RPMI7951 (cell line): Measurements from ENCODE around the gene PTPRG. TPM values are rescaled to one million over a fixed set of nuclear protein-coding genes. Genes with fewer than 3 reads are reported as not detected.

Source experiments
- DNase-seq: peaks from one replicate; pipeline ENCODE4 v3.0.0-alpha.2; 2012; ENCODE audit warnings: low read depth
- total RNA-seq: library from RNA; depleted of rRNA; stranded (reverse); fragments of >200 nt; shearing (Covaris generic); gene quantifications from 2 replicates; pipeline ENCODE4 v1.2.3, GENCODE V29; 2014

PTPRG gene
- total RNA-seq, 1 experiment from 2014 or later, result 43.0 TPM

DNA sequence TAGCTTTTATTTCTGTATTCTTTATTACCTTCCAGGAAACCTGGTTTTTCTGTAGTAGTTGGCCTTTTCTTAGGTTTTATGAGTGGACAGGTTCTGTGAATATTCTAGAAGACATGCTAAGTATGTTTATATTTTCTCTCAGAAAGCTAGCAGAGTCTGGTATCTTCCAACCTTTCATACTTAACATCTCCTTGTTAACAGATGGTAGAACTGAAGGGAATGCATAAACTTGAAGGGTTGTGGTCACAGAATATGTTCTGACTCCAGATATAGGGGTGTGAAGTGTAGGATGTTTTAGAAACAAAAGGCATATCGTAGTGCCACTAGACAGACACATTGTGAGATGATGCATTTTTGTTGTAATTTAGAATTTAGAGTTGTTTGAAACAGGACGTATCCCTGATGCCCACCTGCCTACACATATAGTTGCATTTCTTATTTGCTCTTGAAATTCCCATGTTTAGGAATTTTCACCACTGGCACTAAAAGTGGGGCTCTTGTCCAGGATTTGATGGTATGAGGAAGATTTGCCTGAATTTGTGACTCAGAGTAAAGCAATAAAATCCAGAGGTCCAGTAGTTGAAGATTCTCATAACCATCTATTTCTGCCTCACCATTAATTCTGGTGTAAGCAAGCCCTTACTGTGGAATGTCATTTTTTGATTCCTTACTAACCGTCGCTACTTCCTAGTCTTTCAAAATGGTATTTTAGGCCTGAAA is 537.4 kb downstream of the PTPRG start:
- no peak for DNase-seq

DNA sequence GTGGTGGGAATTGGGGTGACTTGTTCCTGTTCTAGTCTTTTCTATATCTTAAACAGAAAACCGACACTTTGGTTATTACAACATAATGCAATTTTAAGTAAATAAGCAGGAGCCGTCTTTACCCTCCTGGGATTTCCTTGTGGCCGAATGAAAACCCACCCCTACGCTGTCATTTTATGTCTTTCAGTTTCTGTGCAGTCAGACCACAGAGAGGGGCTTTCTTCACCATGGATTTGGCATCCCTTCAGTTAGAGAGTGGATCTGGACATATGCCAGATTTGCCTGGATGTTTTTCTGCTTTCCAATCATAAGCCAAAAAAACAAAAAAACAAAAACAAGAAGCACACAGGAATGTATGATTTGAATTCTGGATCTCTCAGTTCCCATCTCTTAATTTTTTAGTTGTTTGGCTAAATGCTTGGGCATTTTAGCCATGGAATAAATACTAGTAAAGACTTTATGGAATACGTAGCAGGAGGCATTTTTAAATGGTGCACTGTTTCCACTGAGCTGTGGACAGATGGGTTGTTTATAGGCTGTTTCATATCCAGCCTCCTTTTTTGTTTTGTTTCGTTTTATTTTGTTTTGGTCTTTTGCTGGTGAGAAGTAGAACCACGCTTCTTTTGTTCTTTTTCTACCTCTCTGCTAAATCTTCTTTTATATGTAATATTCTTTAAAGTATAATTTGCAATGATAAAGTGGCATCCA is 539.1 kb downstream of the PTPRG start:
- DNase-seq, result no peak

DNA sequence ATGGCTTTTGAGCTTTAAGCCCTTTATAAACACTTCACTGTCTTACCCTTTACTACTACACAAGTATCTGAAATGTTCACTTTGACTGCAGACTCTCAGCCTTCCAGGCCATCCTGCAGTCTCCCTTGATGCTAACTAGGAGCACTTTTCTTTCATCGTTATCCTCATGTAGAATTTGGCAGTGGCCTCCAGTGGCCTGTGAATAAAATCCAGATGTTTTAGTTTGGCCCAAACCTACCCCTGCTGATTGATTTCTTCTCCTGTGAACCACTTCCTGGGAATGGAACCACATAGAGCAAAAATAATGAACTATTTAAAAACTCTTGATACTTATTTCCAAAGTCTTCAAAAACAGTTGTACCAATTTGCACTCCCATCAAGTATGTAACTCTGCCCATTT is 540.1 kb downstream of the PTPRG start:
- peak; percentile 60 for DNase-seq

DNA sequence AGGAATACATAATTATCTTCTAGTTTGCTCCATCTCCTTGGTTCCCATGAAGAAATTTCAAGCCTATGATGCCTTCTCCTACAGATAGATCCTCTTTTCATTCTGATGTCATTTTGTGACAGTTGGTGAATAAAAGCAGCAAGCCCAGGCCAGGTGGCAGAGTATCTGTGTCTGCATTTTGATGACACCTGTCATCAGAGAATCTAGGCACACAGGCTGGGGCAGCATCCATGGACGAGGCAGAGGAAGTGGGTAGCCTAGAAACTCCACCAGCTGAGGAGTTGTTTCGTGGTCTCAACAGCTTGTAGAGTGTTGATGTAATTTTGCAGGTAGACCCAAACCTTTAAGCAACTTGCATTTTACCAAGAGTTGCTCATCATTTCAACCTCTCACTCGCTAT is 542.2 kb downstream of the PTPRG start:
- DNase-seq, result no peak

DNA sequence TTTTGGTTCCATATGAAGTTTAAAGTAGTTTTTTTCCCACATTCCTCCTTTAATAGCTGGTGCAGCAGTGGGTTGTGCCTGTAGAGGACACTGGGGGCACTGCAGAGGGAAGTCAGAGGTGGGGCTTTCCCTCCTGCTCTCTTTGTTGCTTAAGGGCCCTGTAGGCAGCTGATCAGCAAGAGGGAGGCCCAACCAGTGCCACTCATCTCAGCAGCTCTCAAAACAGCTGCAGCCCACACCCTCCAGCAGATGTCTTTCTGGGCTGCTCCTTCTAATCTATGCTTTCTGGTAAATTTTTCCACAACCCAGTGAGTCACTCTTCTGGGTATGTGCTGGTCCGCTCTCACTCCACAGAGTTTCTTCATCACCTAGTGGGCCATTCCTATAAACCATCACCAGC is 548.2 kb downstream of the PTPRG start:
- peak; percentile 99 for DNase-seq

DNA sequence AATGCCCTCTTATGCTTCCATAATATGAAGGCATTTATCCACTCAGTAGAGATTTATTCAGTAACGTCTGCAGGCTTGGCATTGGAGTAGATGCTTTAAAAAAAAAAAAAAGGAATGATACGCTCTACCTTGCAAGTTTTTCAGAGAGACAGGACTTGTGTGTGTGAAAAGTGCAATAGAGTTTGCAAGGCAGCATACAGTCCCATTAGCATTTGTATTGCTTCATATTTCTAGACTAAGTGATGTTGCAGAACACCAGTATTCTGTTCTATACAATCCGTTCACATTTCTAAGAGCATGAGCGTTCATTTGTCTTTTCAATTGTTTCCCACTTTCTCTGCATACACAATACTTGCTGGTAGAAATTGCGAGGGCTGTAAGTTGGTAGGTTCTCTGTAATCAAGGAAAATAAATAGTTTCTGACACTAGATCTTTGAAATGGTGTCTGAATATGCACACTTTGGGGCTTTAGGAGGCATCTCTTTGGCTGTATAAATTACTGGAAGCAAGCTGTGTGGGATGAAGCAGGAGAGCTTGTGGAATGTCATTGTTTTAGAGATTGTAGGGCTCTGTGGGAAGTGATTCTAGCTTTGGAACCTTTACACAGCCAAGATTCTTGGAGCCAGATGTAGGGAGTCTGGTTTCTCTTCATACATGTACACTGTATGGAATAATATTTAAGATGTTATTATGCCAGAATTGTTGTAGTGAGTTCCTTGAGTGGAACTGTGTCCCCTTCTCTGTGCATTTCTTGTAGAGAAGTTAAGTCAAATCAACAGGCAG is 549.3 kb downstream of the PTPRG start:
- no peak for DNase-seq

DNA sequence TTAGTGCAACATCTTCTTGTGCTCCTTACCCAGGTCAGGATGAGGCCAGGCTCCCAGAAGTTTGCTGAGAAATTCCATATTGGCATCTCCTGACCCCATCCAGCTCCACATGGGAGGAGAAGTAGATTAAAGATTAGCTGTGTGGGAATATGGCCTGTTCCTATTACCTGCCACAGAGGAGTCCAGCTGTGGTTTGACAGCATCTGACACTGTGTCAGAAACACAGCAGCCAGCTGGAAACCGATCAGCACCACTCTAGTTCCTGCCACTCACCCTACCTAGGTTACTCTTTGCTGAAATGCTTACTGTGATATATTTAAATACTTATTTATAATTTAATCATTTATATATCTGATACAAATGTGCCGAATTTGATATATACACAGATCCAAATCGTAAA is 551.7 kb downstream of the PTPRG start:
- no peak for DNase-seq

DNA sequence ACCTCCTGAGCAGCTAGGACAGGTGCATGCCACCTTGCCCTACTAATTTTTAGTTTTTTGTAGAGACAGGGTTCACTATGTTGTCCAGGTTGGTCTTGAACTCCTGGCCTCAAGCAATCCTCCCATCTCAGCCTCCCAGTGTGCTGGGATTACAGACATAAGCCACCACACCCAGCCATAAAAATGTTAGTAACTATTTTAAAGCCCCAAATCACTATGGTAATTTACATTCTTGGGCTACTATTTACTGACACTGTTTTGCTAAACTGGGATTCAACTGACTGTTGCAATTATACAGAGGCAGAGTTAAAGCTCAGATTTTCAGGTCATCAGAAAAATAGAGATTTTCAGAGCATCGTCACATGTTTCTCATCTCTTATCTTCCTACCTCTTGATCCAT is 553.4 kb downstream of the PTPRG start:
- no peak for DNase-seq

DNA sequence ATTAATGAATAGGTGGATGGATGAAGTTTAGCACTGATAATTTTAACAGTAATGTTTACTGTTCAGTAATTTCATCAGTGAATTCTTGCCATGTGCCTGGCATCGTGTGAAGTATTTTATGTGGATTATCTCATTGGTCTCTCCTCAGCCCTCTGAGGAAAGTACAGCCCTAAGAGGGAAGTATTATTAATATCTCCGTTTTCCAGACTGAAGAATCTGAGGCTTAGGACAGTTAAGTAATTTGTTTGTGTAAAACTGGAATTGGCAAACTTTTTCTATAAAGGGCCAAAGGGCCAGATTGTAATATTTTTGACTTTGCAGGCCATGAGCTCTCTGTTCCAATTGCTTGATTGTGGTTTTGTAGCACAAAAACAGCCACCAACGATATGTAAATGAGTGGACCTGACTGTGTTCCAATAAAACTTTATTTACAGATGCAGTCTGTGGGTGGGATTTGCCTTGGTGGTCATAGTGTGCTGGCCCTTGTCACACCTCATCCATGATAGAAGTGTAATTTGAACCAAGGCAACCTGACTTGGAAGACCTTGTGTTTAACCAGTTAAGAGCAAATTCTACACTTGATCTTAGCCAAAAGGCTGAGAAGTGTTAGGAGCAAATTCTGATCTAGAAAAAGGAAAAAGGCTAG is 556.7 kb downstream of the PTPRG start:
- no peak for DNase-seq

DNA sequence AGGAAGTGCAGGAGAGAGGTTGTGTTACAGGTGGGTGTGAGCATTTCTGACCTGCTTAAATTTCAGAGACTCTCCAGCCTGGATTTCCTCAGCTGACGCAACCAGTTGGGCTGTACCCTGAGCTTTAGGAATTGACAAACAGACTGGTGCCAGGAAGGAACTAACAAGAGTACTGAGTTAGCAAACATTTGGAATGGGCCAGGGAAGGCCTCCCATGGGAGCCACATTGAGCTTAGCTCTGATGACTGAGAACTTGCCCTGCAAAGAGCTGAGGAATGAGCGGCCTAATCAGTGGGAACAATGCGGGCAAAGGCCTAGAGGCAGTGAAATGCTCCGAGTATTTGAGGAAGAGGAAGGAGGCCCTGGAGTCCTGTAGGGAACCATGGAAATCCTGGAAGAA is 557.8 kb downstream of the PTPRG start:
- DNase-seq, result no peak

DNA sequence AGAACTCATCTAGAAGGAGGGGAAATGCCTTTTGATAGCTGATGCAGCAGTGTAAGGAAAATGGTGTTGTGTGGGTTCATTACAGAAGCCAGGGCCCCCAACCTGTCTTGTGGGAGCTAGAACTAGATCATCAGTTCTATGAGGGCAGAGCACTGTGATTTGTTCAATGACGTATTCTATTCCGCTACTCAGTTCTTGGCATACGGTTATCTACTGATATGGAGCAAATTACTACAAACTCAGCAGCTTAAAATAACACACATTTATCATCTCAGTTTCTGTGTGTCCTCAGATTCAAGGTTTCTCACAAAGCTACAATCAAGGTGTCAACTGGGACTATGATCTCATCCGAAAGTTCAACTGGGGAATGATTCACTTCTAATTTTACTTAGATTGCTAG is 561.4 kb downstream of the PTPRG start:
- no peak for DNase-seq

DNA sequence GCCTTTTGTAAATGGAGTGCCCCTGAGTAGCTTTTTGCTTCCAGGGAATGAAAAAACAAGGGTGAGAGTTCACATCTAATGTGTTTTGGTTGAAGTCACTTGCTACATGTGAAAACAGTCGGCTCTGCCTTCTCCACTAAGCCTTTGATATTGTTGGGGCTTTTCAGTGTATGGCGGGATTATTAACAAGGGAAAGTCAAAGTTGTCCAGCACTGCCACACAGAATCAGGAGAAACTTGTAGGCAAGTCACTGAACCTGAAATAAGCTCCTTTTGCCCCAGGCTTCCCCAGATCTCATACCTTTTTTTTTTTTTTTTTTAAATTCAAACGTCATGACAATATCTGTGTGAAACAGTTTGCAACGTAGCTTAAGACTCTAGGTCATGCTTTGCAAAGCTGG is 564.0 kb downstream of the PTPRG start:
- DNase-seq, result no peak

DNA sequence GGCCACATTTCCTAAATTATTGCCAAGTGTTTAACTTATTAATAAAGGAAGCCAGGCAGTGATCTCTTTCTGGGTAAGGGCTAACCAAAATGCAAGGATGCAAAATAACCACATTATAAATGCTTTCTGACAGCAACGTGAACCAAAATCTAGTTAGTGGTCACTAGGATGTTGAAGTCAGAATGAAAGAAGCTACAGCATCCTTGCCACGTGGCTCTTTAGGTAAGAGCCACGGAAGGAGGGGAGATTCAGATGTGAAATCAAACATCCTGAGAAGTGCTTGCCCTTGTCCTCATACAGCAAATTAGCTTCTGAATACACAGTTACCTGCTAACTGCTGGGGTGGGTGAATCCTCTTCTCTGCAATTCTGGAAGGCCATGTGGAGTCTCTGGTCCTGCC is 565.7 kb downstream of the PTPRG start:
- no peak for DNase-seq

DNA sequence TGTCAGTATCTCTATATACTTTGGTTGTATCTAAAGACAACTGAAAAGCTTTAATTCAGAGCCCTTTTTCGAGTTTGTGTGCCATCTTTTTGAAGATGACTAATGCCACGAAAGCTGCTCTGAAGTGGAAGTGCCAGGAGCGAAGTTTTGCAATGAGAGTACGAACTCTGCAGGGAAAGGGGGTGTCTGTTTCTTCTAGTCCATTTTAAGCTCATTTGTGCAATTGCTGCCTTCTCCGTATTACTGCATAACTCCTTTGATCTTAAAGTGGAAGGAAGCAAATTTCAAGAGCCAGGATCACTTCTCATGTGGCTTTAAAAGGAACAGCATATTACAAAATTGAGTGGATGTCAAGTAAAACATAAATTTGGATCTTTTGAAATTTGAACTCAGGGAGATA is 566.7 kb downstream of the PTPRG start:
- peak; percentile 84 for DNase-seq

DNA sequence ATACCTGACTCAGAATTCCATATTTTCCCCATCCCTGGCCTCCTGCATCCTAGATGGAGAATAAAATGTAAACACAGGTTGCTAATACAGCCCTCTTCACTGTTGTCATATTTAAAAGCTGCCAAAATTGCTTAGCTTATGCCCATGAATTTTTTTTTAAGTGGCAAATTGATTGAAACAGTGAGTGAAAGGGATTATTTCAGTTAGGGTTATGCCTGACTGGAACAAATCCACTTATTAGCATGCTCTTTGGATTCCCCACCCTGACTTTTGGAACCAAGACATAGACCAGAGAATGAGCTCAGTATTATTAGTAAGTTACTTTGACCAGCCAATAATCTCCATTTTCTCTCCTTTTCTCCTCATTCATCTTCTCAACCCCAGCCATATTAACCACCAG is 567.3 kb downstream of the PTPRG start:
- no peak for DNase-seq

DNA sequence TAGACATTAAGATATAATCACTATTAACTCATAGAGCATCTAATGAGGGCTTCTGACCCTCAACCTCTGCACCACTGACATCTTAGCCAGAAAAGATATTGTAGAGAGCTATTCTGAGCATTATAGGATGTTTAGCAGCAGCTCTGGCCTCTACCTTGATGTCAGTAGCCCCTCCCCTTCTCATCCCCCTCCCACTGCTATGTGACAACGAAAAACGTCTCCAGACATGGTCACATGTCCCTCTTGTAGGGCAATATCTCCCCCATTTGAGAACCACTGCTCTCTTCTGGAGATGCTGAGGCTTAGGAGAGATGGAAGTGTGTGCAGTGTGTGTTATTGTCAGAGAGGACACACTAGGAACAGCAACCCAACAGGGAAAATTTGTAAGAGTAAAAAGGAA is 569.7 kb downstream of the PTPRG start:
- no peak for DNase-seq

DNA sequence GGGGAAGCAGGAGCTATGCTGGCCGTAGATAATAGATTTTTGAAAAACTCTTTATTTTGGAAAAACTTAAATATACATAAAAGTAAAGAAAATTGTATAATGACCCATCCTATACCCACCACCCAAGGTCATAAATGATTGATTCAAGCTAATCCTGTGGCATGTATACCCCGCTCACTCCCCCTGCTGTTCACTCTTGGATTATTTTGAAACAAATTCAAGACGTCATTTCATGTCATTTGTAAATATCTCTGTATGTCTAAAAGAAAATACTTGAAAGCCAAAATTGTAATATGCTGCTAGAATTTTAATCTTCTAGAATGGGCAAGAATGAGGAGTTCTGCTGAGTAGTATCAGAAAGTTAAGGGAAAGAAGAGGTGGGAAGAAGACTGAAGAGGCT is 570.2 kb downstream of the PTPRG start:
- DNase-seq, result no peak

DNA sequence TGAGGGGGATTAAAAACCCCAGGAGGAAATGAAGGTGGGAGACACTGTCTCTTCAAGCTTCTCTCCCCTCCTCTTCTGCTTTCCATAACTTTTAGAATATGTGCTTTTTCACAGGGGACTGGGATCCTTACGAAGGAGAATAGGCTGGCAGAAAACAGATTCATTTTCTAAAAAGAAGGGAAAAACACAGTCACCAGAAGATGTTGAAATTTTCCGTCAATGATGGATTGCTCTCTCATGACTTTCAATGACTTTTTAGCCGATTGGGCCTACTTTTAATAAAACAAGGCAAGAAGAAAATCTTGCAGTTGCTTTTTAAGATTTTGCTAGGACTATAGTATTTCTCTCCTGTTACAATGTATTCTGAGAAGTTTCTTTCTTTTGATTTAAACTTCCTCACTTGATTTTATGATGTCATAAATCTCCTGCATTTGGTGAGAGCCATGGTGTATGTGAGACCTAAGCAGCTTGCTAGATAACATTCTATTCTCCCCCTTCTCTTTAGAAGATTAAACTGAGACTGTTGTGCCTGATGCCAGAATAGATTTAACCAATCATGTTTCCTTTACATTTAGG is 570.7 kb downstream of the PTPRG start:
- DNase-seq, result no peak

DNA sequence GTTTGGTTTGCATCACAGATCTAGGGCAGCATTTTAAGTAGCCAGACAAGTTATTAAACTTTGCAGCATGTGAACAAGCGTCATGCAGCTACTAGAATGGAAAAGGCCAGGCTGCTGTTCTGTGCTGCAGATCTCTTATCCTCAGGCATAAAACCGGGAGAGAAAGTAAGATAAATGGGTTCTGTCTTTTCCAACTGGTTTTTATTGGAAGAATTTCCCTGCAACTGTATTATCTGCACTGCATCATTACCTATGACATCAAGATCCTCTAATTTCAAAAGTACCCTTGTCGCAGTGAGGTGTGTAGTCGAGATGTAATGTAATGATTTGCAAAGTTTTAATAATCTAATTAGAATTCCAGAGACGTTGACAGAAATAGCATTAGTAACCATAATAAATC is 571.6 kb downstream of the PTPRG start:
- DNase-seq, result no peak

DNA sequence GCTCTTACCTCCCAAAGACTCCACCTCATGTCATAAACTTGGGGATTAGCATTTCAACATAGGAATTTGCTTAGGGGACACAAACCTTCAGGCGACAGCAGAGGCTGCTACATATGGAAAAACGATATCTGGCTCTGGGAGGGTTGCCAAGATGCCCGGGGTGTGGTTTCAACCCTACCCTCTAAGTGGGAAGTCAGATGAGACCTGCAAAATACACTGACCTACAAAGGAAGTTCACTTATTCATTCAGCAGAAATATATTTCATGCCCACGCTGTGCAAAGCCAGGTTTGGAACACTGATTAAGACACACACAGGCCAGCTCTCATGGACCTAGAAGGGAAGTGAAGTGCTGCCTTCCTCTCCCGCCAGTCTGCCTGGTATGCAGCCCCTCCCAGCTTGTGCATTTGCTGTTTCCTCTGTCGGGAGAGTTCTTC is 572.7 kb downstream of the PTPRG start:
- DNase-seq, result peak; percentile 87

DNA sequence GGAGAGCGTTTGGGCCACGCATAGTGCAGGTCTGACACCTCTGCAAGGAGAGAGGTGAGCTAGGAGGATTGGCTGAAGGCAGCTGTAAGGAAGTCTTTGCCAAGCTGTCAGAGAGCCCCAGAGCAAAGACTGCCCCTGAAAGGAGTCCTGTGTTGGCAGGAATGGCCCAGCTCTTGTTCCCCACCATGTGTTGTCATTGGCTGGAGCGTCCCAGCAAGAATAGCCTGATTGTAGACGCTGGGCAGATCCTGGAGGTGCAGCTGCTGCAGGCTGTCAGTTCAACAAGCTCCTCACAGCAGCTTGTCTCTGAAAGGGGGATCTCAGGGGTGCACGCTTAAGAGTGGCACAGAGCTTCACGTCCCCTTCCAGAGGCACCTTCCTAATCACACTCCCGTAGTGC is 574.4 kb downstream of the PTPRG start:
- no peak for DNase-seq

DNA sequence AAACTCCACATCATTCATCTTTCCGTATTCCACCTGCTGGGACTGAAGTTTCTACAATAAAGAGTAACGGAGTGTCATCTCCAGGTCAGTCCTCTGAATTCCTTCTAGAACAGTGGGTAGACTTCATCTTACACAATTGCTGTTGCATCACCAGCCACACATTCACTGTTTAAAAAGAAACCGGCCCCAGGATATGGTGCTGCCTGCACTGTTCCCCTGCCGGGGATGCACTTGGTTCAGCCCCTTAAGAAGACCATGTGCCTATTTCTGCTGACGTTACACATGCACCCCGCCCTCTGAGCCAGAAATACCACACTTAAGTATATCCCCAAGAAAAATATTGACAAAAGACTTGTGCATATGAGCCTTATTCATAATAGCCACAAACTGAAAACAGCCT is 578.6 kb downstream of the PTPRG start:
- DNase-seq, result peak; percentile 33
